ENCODE data around the gene ZNF268. TPM values are rescaled to one million over a fixed set of nuclear protein-coding genes. Genes with fewer than 3 reads are reported as not detected.

ZNF268 gene
- polyA plus RNA-seq, 1 of the 3 experiments (the other 2 are of a cell fraction): 5.2 TPM

GRCh38 chr12:133234971-133235370, 53.7 kb downstream of the ZNF268 start:
- no peaks in the 10 kb centered on the region for H3K36me3 ChIP-seq (replicated peaks in 1 of 2; ENCODE audit: control insufficient read depth in 1 of 2, insufficient read depth in 2 of 2, low read length in 1 of 2)
- H3K4me3 ChIP-seq (ENCODE audit: low read depth in 2 of 2, low read length in 1 of 2): no peak overlapping the region
- H4K20me1 ChIP-seq (ENCODE audit: insufficient read depth): no peaks in the 10 kb centered on the region
- H3K9me2 ChIP-seq: no peaks in the 10 kb centered on the region
- no peaks in the 10 kb centered on the region for H3K9me3 ChIP-seq
- no peak overlapping the region for H3K9ac ChIP-seq
- no peak overlapping the region for H3K27ac ChIP-seq (ENCODE audit: low read depth in 2 of 2, low read length in 1 of 2)
- H3F3A ChIP-seq (replicated peaks; ENCODE audit: insufficient read depth): no peaks in the 10 kb centered on the region
- H2AFZ ChIP-seq (ENCODE audit: low read depth): no peak overlapping the region
- no peak overlapping the region for H3K4me2 ChIP-seq
- 15% methylated on average over 5 of the region's 20 CpGs for WGBS (ENCODE audit: low lambda C conversion rate)
- ChIA-PET POLR2A (no interaction called here), CTCF (no interaction called here)
- DNase-seq: peak; percentile 9
- H3K27me3 ChIP-seq (ENCODE audit: insufficient read depth): no peaks in the 10 kb centered on the region
- H3K4me1 ChIP-seq (ENCODE audit: control insufficient read depth in 1 of 2, insufficient read depth in 2 of 2, low read depth in 1 of 2, low read length in 1 of 2): no peaks in the 10 kb centered on the region
- no peak for TF ChIP-seq NFIC (IDR thresholded peaks at IDR 0.05; ENCODE audit: borderline replicate concordance)
- TF ChIP-seq RXRA (IDR thresholded peaks at IDR 0.05; ENCODE audit: borderline replicate concordance, low read depth): no peak
- TF ChIP-seq TCF12 (IDR thresholded peaks at IDR 0.05): no peak
- TF ChIP-seq USF2 (IDR thresholded peaks at IDR 0.05; ENCODE audit: borderline replicate concordance, low read depth, low read length): no peak
- TF ChIP-seq CHD2 (IDR thresholded peaks at IDR 0.05; ENCODE audit: low read length, partially characterized antibody): no peak
- TF ChIP-seq IRF3 (IDR thresholded peaks at IDR 0.05; ENCODE audit: low read depth, low read length): no peak
- TF ChIP-seq TEAD4 (IDR thresholded peaks at IDR 0.05; ENCODE audit: borderline replicate concordance, insufficient read depth): no peak
- no peak for TF ChIP-seq FOSL2 (IDR thresholded peaks at IDR 0.05; ENCODE audit: borderline replicate concordance, low read depth)
- TF ChIP-seq RAD21 (IDR thresholded peaks at IDR 0.05; ENCODE audit: low read length): no peak
- no peak for TF ChIP-seq NRF1 (IDR thresholded peaks at IDR 0.05; ENCODE audit: low read depth, low read length)
- no peak for TF ChIP-seq RCOR1 (IDR thresholded peaks at IDR 0.05; ENCODE audit: low read length)
- no peak for TF ChIP-seq EZH2phosphoT487 (IDR thresholded peaks at IDR 0.05; ENCODE audit: borderline replicate concordance, low read depth)
- TF ChIP-seq PBX3 (IDR thresholded peaks at IDR 0.05): no peak
- TF ChIP-seq REST (IDR thresholded peaks at IDR 0.05; ENCODE audit: low read depth, low read length): no peak
- no peaks in the 10 kb centered on the region for H3K79me2 ChIP-seq (ENCODE audit: insufficient read depth)

Data from SK-N-SH (cell line).